Measurements from ENCODE around the gene RARB.
A peak's percentile ranks its signal among the peaks of the same experiment; 100 is the strongest.

RARB gene

GRCh38 chr3:25427942-25428788 is at the start of gene RARB:
Gene RARB, plus strand, starts transcription at chr3:25428263. Its CDS starts 469 bp downstream, at chr3:25428732.
- peak; percentile 81 to 85 for DNase-seq (ENCODE audit: low read depth in 2 of 2)

DNA sequence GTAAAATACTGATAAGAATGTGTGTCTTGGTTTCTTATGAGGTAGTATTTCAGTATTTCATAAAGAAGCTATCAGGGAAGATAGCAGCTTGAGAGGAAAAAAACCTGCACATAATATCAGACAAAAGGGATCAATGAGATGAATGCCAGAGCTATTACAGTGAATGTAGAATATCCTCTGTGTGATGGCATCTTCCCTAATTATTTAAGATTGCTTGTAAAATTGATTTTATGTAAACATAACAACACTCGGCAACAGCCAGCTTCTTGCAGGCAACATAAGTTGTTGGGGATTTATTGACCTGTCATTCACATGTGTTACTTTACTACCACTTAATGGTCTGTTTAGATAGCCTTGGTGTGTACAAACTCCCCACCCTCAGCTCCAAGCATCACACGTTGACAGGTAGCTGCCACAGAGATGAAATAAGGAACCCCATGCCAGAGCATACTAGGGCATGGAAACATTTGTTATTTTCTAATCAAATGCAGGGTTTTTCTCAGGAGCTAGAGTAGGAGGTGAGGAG is 49.2 kb upstream of the RARB start:
- no peak for DNase-seq (ENCODE audit: low read depth in 2 of 2)

DNA sequence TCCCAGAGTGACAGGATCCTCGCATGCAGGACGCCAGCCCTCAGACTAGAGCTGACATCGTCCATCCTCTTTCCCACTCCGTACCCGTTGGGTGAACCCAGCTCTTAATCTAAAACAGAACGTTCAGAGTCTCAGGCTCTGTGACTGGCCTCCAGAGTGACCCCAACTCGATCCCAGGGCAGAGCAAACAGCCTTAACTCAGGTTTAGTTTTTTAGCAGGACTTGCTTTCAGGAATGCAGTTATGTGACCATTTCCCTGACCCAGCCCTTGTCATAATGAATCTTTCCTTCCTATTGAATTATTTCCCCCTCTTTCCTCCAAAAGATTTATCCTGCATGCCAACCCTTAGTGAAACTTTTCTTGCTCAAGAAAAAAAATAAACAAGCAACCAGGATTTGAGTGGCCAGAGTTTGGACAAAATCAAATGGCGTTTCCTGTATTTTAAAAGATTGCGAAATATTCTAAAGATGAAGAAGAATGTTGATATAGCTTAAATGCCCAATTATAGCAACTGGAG is 47.8 kb upstream of the RARB start:
- no peak for DNase-seq (ENCODE audit: low read depth in 2 of 2)

DNA sequence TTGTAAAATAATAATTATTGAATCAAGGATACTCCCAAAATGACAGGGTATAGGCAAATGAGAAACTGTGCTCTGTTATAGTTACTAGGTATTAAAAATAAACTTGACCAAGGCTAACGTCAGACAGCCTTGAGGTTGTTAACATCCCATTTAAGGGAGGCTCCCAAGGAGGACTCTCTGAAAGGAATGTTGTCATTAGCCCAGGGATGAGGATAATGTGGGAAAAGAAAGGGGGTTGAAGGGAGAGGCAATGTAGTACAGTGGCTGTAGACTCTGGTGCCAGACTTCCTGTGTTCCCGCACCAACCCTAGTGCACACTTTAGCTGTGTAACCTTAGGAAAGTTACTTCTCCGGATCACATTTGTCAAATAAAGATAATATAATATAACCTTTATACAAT is 47.0 kb upstream of the RARB start:
- DNase-seq (ENCODE audit: low read depth in 2 of 2), result no peak

DNA sequence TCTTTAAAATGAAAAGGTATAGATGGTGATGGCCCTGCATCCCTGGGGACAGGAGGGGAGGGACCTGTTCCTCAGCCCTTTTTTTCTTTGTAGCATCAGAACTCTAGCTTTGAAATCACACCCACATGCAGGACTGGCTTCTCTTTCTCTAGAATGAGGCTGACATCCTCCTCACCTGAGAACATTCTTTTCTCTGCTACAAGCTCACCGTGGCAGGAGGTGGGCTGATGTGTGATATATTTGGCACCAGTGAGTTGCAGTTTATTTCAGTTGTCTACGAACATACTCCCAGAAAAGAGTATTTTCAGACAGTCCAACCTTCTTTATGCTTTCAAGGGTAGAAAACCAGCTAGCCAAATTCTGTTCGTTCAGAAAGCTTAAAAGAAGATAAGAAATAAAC is 43.6 kb upstream of the RARB start:
- no peak for DNase-seq (ENCODE audit: low read depth in 2 of 2)

DNA sequence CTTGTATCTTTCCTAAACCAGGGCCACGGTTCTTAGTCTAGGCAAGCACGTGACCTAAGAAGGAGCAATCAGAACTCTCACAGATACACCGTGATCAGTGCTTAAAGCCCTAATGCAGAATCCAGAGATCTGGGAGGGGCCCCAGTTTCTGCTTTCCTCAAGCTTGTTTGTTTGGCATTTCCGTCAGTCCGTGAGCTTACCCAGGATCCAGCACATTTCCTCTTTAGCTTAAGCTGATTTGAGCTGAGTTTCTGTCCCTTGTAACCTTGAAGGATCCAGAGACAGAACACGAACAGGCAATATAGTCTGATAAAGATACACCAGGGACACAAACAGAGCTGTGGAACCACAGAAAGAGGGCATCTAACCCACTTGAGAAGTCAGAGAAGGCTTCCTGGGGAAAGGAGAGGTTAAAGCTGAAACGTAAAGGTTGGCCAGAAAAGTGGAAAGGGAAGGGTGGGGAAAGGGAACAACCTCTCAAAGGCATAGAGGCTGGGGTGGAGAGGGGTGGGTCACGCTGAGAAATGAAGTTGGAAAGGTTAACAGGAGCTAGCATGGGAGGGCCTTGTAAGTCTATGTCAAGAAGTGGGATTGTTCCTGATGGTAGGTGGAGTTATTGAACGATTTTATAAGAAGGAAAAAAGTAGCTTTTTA is 42.1 kb upstream of the RARB start:
- DNase-seq (ENCODE audit: low read depth in 2 of 2), result no peak

DNA sequence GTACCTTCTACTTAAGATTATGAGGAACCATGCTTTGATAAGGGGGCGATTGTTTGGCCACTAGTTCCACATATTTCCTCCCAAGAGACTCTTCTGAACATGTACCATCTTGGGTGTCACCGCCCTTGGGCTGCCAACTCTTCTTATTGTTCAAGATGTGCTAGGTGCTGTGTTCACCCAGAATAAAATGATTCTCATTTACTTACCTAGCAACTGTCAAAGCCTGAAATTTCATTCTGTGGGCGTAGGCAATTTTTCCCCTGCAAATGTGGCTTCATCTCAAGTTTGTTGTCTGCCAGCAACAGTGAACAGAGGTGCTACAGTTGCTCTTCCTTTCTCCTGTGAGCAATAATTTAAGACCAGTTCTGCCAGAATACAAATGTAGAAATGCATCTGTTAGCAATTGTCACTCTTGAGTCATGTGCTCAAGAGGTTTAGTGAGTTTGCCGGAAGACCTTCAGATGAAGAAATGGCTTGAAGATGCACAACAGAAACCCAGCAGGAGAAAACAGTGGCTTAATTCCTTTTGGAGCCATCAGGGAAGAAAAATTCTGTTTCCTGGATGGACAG is 41.3 kb upstream of the RARB start:
- peak; percentile 3 to 5 for DNase-seq (ENCODE audit: low read depth in 2 of 2)

GRCh38 chr3:25390605-25391004 is 37.5 kb upstream of the RARB start:
- DNase-seq (ENCODE audit: low read depth in 2 of 2), result no peak

DNA sequence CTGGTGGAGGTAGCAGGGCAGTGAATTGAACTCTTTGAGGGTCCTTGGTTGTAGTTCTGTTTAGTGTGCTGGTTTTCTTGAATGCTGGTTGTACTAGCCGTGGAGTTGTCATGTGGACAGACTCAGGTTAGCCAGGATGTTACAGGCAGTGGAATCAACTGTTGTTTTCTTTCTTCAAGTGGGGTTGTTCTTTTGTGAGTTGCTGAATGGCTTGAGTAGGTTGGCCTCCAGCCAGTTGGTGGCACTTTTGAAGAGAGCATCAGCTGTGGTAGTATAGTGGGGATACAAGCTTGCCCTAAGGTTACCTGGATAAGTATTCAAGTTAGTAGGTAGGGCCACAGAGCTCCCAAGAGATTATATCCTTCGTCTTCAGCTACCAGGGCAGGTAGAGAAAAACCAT is 31.8 kb upstream of the RARB start:
- DNase-seq (ENCODE audit: low read depth in 2 of 2), result no peak

DNA sequence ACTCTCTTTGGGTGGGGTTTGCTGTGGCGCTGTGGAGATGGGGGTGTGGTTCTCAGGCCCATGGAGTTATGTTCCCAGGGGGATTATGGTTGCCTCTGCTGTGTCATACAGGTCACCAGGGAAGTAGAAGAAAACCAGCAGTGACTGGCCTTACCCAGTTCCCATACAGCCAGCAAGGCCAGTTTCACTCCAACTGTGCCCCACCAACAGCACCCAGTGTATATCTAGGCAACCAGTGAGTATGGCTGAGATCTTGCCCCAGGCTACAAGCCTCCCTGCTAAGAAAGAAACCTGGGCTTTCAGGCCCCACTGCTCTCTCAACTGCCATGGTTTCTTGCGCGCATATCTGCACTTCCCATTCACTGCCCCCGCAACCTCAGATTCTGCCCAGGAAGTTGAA is 31.4 kb upstream of the RARB start:
- no peak for DNase-seq (ENCODE audit: low read depth in 2 of 2)

DNA sequence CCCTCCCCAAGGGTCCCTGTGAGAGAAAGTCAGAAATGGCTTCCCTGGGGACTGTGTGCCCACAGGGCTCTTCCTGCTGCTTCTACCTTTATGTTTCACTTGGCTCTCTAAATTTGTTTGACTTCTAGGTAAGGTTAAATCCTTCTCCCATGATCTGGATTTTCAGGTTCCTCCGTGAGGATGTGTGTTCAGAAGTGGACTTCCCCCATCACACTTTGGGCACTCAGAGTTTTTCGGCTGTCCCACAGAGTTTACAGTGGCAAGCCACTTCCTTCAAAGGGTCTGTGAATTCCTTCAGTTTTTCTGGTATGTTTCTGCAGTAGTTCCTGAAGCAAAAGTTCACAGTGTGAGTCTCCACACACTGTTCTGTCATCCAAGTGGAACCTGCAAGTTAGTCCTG is 30.9 kb upstream of the RARB start:
- DNase-seq (ENCODE audit: low read depth in 2 of 2), result no peak

DNA sequence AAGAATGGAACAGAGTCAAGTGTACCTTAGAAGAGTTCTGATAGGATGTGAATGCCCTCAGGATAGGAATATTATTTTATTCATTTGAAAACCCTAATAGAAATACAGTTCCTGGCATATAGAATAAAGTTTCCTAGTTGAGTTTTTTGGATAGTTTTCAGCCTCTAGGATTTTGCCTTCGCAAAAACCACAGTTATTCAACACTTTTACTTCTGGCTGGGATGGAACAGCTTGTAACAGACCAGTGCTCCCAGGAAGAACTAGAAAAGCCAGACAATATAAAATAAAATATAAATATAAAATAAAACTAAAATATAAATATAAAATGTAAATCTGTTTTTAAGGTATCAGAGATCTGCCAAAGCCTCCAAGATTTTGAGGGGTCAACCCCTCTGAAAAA is 27.5 kb upstream of the RARB start:
- no peak for DNase-seq (ENCODE audit: low read depth in 2 of 2)

DNA sequence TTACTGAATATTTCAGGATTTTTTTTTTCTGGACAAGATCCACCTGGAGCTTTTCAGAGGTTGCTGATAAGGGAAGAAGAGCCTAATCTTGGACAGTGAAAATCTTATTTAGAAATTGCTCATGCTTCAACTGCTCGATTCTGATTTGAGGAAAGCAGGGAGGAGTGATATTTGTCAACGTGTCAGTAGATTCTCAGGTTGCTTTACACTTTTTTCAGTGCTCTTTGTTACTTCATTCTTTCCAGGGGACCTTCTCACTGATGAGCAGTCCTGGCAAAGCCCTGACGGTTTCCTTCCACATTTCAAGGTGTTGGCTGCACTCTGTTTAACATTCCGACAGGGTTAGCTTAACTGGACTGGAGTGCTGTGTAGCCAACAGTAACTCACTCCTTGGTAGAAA is 24.1 kb upstream of the RARB start:
- DNase-seq (ENCODE audit: low read depth in 2 of 2), result no peak

GRCh38 chr3:25404569-25404968 is 23.5 kb upstream of the RARB start:
- DNase-seq (ENCODE audit: low read depth in 2 of 2), result no peak

- no peak for DNase-seq (ENCODE audit: low read depth in 2 of 2)
Observed at GRCh38 chr3:25405335-25405734, 22.7 kb upstream of the RARB start.

- no peak for DNase-seq (ENCODE audit: low read depth in 2 of 2)
Observed at GRCh38 chr3:25410703-25411102, 17.4 kb upstream of the RARB start.

DNA sequence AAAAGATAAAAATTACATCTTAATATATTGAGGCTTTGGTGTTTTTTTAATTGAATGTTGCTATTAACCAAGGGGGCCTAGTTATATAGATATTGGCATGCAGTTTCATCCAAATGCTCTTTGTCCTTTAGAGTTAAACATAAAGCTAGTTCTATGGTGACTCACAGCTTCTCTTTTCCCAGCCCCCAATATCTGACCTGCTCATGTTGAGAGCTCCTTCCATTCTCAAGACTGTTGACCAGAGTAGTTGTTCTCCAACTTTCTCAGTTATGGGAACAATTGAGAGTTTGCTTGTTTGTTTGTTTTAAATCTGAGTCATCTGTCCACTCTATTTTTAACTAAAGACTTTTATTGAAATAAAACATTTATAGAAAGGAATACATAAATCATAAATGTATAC is 15.8 kb upstream of the RARB start:
- DNase-seq (ENCODE audit: low read depth in 2 of 2), result no peak

DNA sequence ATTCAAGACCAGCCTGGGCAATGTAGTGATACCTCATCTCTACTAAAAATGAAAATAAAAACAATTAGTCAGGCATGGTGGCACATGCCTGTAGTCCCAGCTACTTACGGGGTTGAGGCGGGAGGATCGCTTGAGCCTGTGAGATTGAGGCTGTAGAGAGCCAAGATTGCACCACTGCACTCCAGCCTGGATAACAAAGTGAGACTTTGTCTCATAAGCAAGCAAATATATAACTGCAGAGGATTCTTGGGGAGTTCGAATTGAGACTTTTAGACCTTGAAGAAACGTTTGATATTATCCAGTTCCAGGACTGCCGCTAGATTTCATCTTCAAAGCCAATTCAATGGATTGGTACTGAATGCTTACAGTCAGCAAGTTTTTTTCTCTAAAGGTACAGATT is 11.9 kb upstream of the RARB start:
- no peak for DNase-seq (ENCODE audit: low read depth in 2 of 2)

GRCh38 chr3:25418596-25418995 is 9.5 kb upstream of the RARB start:
- no peak for DNase-seq (ENCODE audit: low read depth in 2 of 2)

GRCh38 chr3:25419251-25419650 is 8.8 kb upstream of the RARB start:
- no peak for DNase-seq (ENCODE audit: low read depth in 2 of 2)

DNA sequence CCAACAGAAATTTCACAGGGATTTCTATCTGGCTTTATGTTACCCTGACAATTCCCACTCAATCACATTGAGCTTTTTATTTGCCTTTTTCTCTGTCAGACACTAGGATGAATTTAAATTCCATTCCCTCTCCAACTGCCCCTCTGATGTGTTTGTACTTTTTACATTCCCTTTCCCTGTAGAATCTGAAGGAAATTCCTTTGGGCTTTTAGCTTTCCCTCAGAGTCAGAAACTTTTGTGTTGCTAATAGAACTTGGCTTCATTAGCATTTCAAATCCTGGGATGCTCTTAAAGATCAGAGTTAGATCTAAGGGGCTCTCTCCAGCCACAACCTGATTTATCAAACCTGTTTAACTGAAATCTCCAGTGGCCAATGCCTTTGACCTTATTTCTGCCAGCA is 7.9 kb upstream of the RARB start:
- no peak for DNase-seq (ENCODE audit: low read depth in 2 of 2)

DNA sequence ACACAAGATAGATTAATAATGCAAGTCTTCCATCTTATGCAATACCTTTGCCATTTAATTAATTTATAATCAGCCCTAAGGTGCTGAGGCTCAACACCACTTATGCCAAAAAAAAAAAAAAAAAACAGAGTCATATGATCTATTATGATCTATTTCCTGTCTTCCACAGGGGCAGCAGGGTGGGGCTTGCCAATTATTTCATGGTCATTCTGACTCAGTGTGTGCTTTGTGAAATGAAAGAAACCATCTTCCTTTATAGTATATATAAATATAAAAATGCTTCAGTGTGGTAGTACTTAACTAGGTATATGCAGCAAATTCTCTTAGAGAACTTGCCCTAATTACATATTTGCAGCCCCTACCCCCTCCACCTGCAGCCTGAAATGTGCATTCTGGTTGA is 7.2 kb upstream of the RARB start:
- no peak for DNase-seq (ENCODE audit: low read depth in 2 of 2)

DNA sequence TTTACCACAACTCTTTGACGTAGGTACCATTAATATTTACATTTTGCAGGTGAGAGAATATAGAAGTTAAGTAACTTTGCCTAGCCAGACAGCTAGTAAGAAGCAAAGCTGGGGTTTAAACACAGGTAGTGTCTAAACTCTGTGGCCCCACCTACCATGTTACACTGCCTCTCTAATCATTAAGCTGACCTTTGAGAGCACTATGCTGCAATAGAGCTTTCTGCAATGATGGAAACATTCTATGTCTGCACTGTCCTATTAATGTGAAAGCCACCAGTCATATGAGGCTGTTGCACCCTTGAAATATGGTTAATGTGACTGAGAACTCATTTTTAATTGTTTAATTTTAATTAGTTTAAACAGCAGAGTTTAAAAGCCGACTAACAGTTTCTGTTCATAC is 6.3 kb upstream of the RARB start:
- DNase-seq (ENCODE audit: low read depth in 2 of 2), result no peak

Measured in fibroblast of skin of left biceps (primary cell).